HEK293T (cell line): Measurements from ENCODE around the gene TMEM223.

Experiments
- CTCF ChIA-PET: fragments of 350-600 bp; formaldehyde crosslinking; extraction: SDS; loops from one replicate; lab custom pipeline; 2021; ENCODE audit warnings: antibody characterized with exemption, inconsistent platforms; lab: Yijun Ruan, JAX
- POLR2A ChIA-PET: fragments of 350-600 bp; formaldehyde crosslinking; extraction: SDS; loops from one replicate; lab custom pipeline; 2020; ENCODE audit warnings: antibody characterized with exemption, inconsistent platforms; lab: Yijun Ruan, JAX
- DNase-seq: peaks from one replicate; pipeline ENCODE4 v3.0.0; 2012; ENCODE audit warnings: mixed read lengths; ENCODE audit errors: extremely low spot score
- ARNT ChIP-seq: fragments of 450-650 bp; IDR thresholded peaks from 2 replicates; pipeline ENCODE4 v1.6.1; 2017; ENCODE audit warnings: mild to moderate bottlenecking
- CTBP1 ChIP-seq: fragments of 450-650 bp; IDR thresholded peaks from 2 replicates; pipeline ENCODE4 v1.6.1; 2016; ENCODE audit warnings: borderline replicate concordance
- FOXA1 ChIP-seq: fragments of 450-650 bp; IDR thresholded peaks from 2 replicates; pipeline ENCODE4 v1.6.1; 2016; ENCODE audit warnings: mild to moderate bottlenecking
- FOXK2 ChIP-seq: fragments of 450-650 bp; IDR thresholded peaks from 2 replicates; pipeline ENCODE4 v1.6.1; 2016; ENCODE audit warnings: mild to moderate bottlenecking
- FOXM1 ChIP-seq: fragments of 450-650 bp; IDR thresholded peaks from 2 replicates; pipeline ENCODE4 v1.6.1; 2017; ENCODE audit warnings: mild to moderate bottlenecking, borderline replicate concordance
- HDGF ChIP-seq: fragments of 450-650 bp; IDR thresholded peaks from 2 replicates; pipeline ENCODE4 v1.6.1; 2017; ENCODE audit warnings: antibody characterized with exemption, borderline replicate concordance
- L3MBTL2 ChIP-seq: fragments of 450-650 bp; conservative IDR thresholded peaks from 2 replicates; pipeline ENCODE4 v1.6.1; 2016; ENCODE audit warnings: mild to moderate bottlenecking
- LEF1 ChIP-seq: fragments of 450-650 bp; IDR thresholded peaks from 2 replicates; pipeline ENCODE4 v1.6.1; 2017; ENCODE audit warnings: mild to moderate bottlenecking, borderline replicate concordance
- NFRKB ChIP-seq: fragments of 450-650 bp; IDR thresholded peaks from 2 replicates; pipeline ENCODE4 v1.6.1; 2016; ENCODE audit warnings: mild to moderate bottlenecking, moderate library complexity
- SP1 ChIP-seq: fragments of 450-650 bp; IDR thresholded peaks from 2 replicates; pipeline ENCODE4 v1.6.1; 2017
- SUZ12 ChIP-seq: fragments of 450-650 bp; IDR thresholded peaks from 2 replicates; pipeline ENCODE4 v1.6.1; 2016; ENCODE audit warnings: mild to moderate bottlenecking
- TARDBP ChIP-seq: fragments of 450-650 bp; IDR thresholded peaks from 2 replicates; pipeline ENCODE4 v1.6.1; 2016
- ZNF384 ChIP-seq: fragments of 450-650 bp; IDR thresholded peaks from 2 replicates; pipeline ENCODE4 v1.6.1; 2016
- TF ChIP-seq, protein P1 (sequence below): fragments of 450-650 bp; IDR thresholded peaks from 2 replicates; pipeline ENCODE4 v1.6.1; 2016

TMEM223 gene

DNA sequence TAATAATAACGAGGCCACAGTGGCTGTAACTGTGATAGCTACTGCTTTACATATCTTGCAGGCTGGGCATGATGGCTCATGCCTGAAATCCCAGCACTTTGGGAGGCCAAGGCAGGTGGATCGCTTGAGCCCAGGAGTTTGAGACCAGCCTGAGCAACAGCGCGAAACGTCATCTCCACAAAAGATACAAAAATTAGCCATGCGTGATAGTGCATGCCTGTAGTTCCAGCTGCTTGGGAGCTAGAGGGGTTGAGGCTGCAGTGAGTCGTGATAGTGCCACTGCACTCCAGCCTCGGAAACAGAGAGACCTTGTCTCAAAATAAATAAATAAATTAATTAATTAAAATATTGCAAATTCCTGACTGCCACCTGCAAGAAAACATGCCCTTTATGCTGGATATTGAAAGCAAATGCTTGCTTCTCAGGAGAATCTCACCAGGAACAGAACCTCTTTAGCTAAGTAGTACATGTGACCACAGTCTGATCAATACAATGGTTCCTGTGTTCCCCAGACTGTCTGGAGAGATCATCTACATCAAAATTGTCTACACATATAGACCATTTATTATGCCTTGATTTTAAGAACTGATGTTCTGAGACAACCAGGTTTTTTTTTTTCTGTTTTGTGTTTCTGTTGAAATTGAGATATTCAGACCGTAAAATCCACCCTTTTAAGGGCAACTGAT, 44.2 kb downstream of the TMEM223 start:
- CTCF ChIA-PET: no interaction called here
- POLR2A ChIA-PET: interaction anchor here (0.7 to 2.7 kb wide), 6 partner anchors 10 to 195 kb away, joined by 3 to 11 read pairs (median 3); partner anchors contain the start of genes HNRNPUL2, POLR2G and TAF6L
- no peak for DNase-seq
- no peak for TF ChIP-seq FOXM1
- TF ChIP-seq CTBP1: no peak
- no peak for TF ChIP-seq FOXK2
- TF ChIP-seq ZNF384: no peak
- TF ChIP-seq LEF1: no peak
- TF ChIP-seq, protein P1, sequence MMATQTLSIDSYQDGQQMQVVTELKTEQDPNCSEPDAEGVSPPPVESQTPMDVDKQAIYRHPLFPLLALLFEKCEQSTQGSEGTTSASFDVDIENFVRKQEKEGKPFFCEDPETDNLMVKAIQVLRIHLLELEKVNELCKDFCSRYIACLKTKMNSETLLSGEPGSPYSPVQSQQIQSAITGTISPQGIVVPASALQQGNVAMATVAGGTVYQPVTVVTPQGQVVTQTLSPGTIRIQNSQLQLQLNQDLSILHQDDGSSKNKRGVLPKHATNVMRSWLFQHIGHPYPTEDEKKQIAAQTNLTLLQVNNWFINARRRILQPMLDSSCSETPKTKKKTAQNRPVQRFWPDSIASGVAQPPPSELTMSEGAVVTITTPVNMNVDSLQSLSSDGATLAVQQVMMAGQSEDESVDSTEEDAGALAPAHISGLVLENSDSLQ: no peak
- TF ChIP-seq TARDBP: no peak
- no peak for TF ChIP-seq SUZ12
- no peak for TF ChIP-seq FOXA1
- no peak for TF ChIP-seq HDGF
- no peak for TF ChIP-seq SP1
- no peak for TF ChIP-seq ARNT
- TF ChIP-seq L3MBTL2: no peak
- TF ChIP-seq NFRKB: no peak
